Stimulated activated CD8-positive, alpha-beta memory T cell treated with anti-CD3 and anti-CD28 coated beads, Interleukin-2, amount 100 ng/mL, for 48 hours (primary cell): ENCODE results near the gene GIGYF2.

Source experiments
- DNase-seq, 2 donors: peaks; one replicate each; pipeline ENCODE4 v3.0.0-alpha.2; 2020; ENCODE audit warnings: low read depth in 2 of 2

Gene GIGYF2

DNA sequence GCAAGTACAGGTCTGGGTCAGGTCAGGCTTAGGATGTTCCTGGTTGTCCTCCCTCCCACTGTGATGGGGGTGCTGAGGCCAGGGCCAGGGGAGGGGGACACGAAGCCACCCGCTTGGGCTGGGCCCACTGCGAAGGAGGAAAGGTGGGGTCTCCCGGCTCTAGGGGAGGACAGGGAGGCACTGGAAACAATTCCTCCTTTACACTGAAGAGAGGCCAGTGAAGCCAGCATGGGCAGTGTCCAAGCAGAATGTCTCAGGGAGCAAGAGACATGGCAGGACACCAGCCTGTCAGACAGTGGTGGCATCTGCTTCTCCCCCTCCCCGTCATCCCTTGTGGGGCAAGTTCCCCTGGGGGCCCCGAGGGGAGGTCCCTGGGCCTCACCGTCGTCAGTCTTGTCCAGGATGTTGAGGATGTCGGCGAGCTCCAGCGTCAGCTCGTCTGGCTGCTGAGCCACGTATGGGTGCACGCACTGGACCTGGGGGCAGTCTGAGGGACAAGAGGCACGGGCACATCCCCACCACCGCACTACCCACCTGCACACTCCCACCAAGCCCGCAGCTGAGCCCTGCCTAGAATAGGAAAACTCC lies 183.7 kb downstream of the GIGYF2 start:
- DNase-seq: no peak

DNA sequence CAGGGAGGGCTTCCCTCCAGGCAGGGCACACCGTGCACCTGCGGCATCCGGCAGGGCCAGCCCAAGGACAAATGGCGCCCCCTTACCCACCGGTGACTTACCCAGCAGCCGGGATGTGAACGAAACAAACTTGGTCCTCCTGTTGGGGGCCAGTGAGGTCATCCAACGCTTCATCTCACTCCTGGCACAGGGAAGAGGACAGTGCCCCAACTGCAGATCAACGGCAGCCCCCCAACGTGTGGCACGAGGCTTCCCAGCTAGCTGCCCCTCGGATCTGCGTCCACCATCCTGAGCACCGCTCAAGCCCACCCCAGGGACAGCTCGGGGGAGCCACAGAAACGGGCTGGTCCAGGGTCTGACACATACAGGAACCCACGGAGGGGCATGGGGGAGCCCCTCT lies 185.0 kb downstream of the GIGYF2 start:
- DNase-seq: no peak

DNA sequence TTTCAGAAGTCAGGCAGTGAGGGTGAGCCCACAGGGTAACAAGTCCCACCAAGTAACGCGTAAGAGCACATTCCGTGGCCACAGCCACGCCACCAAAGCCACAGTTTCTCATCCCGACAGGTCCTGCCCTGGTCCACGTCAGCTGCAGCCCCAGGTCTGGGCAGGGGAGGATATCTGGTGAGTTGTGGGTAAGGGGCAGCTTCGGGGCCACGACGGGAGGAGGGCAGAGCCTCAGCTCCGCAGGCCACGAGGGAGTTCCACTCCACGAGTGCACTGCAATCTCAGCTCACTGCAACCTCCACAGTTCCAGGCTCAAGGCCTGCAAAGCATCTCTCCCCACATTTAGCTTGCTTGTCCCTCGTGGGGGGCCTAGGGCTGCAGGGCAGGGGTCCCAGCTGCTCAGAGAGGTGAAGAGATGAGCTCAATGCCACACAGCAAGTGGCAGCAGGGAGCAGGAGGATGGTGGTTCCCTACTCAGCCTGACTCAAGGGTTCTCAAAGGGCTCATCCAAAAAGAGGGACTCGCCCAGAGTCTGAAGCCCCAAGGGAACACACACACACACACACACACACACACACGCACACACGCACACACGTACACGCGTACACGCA lies 185.5 kb downstream of the GIGYF2 start:
- no peak for DNase-seq

DNA sequence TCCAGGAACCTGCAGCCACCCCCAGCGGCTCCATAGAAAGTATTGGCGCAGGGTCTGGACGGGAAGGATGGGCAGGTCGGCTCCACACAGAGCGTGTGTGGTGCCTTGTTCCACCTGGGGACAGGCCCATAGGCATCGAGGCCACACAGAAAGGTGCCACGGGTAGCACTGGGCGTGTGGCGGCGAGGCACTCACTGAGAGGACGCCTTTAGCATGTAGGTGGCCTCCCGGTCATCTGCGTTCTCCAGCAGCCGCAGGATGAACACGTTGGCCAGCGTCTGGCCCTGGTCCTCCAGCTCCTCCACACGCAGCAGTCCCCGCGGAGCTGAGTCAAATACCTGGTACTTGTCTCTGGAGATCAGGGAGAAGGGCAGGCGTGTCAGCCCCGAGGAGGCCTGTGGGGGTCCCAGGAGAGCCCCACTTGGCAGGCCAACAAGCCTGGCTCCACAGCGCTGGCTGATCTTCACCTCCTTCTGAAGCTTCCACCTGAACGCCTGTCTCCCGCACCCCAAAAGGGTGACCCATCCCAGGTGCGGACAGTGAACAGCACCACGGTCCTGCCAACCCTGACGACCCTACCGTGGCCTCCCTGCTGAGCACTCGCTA lies 186.1 kb downstream of the GIGYF2 start:
- DNase-seq: no peak

DNA sequence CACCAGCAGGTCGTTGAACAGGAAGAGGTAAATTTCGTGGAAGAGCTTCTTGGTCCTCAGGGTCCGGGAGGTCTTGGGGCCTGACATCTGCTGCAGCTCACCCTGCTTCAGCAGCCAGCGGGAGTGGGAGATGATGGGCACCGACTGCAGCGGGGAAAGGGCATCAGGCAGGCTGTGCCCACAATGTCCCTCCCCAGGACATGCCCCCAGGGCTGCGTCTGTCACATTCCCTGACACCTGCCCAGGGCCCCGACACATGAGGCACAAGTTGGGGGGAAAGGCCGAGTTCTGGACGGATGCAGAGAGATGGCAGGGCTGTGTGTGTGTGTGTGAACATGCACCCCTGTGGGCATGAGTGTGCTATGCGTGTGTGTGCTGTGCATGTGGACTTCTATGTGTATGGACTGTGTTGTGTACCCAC lies 186.9 kb downstream of the GIGYF2 start:
- no peak for DNase-seq

DNA sequence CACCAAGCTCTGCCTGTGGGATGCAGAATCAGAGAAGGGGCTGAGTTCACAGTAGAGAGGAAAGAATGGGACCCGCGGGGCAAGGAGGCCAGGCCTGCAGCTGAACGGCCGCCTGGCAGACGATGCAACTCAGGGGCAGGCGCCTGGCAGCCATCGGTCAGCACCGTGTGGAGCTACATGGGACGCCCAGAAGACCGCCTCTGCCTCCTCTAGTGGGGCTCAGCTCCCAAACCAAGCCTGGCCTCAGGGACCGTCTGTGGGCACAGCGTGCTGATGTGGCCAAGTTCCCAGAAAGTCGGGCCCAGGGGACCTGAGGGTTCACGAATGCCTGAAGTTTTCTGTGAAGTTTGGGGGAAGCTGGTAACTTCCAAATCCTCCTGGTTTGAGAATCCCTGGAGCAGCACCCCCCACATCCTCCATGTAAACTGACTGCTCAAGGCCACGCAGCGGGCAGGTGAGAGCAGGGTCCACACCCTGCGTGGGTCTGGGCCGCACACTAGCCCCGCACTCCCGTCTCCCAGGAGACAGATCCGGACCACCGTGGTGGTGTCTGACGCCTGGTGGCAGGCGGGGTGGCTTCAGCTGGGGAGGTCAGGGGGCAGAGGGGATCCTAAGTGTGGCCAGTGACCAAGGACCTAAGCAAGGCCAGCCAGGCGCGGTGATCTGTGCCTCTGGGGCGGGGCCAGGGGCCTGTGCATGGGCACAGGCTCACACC lies 187.6 kb downstream of the GIGYF2 start:
- DNase-seq: no peak

DNA sequence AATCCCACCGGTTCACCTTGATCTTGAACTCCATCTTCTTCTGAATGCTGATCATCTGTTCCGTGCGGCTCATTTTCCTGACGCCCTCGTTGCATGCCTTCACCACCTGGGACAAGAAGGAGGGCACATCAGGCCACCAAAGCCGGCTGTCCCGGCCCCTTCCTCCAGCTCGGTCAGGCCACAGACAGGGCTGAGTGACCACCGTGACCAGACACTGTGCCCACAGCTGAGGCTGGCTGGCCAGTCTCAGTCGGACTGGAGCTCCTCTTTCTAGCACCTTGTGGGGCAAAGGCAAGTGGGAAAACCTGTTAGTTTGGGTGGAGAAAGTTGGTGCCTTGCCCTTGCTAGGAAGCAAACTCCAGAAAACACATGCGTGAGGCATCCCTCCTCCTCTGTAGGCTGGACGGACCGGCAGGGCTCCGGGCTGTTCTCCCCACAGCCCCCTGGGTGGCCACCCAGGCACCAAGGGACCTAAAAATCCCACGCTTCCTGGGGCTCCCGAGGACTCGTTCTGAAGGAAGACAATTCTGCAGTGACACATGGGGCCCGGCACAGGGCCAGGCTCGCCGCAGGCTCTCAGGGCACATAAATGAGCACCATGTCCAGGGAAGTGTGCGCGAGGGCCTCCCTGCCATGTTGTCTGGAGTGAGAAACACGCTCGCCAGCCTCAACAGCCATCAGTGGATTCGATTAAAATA lies 188.3 kb downstream of the GIGYF2 start:
- no peak for DNase-seq

DNA sequence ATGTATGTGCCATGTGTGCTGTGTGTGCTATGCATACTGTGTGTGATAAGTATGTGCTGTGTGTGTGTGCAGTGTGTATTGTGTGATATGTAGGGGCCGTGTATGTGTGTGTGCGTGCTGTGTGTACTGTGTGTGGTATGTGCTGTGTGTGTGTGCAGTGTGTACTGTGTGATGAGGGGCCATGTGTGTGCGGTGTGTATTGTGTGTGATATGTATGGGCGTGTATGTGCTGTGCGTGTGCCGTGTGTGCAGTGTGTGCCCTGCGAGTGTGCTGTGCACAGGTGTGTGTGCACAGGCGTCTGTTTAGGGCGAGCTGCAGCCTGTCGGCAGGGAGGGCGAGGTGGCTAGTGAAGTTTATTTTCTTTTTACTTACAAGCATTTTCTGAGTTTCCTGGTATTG lies 189.0 kb downstream of the GIGYF2 start:
- DNase-seq: no peak

DNA sequence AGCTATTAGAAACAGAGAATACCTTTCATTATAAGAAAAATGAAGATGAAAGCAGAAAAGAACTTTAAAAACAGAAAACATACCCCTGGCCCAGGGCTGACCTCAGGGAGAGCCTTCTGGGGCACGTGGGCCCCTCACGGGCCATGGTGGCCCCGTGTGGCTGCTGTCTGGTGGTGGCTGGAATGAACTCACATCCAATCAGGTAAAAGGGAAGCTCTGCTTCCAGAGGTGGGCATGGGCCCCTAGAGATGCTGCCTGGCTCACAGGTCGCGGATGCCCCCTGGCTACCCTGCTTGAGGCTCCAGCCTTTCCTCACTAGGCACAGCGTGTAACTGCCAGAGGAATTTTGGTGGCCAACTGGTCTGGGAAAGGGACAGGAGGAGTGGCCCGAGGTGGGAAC lies 189.5 kb downstream of the GIGYF2 start:
- DNase-seq: no peak

DNA sequence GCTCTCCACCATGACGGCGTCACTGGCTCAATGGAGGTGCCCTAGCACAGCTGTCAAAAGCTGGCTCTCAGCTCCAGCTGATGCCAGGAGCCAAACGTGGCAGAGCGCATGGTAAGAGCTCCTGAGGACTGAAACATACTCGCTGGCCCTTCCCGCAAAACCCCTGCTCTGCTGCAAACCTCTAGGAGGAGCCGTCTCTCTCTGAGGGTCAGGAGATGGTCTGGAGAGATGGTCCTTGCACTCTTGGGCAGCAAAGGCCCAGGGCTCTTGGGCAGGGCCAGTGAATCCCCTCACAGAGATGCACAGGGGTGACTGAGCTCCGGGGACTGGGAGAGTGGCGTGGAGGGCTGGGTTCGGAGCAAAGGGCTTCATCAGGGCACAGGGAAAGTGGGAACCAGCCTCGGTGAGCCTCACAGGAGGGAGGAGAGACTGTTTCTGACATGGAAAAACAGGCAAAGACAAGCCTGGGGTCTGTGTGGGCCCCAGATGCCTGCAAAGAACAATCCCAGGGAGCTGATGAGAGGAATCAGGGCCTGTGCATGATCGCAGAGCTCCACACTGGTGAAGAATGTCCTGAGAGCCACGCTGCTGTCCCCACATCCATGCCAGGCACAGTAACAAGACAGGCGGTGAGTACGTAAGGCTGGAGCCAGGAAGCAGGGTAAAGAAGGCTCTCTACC lies 190.2 kb downstream of the GIGYF2 start:
- DNase-seq: no peak

DNA sequence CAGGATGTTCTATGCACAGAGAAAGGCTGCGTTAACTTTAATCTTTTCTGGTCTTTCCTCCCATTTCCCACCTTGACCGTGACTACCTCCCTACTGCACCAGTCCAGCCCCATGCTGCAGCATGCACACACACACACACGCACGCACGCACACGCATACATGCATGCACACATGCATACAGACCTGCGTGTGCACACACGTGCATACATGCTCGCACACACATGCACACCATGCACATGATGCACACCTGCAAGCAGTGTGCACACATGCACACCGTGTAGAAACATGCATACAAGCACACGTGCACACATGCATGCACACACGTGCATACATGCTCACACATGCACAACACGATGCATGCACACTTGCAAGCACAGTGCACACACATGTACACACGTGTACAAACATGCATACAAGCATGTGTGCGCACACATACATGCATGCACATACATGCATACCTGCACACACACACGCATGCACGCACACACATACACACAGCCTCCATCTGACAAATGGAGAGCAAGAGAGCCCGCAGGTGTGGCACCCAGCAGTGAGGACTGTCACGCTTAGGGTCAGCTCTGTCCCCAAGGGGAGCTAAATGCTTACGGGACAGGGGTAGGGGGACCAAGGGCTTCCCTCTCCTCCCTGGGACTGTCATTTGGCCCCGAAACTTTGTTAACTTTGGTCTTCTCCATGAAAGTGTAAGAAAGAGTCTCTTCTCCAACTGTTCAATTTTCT lies 191.1 kb downstream of the GIGYF2 start:
- DNase-seq: no peak

DNA sequence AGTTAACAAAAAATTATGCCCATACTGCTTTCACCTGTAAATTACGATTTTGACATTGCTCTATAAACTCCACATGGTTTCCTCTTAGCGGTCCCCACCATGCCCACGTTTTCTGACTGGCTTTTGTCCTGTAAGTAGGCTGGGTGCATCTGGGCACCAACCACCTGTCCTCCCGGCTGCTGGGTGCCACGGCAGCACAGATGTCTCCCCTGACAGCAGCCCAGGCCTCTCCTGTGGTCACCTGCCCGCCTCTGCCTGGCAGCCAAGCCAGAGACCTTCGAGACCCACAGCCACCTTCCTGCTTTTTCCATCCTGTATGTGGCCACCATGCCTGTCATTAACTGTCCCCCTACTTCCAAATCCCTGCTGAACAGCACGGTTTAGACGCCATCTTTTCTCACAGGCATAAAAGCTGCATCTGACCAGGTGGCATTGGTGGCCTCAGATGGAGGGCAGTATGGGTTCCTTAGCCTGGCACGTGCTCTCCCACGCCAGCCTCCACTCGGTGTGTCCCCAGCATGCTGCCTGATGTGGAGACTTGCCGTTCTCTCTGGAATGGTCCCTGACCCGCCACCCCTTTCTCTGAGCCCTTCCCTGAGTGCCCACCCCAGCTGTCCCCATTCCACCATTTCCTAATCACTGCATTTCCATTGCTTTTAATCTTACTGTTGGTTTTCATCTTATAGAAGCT lies 191.9 kb downstream of the GIGYF2 start:
- no peak for DNase-seq

DNA sequence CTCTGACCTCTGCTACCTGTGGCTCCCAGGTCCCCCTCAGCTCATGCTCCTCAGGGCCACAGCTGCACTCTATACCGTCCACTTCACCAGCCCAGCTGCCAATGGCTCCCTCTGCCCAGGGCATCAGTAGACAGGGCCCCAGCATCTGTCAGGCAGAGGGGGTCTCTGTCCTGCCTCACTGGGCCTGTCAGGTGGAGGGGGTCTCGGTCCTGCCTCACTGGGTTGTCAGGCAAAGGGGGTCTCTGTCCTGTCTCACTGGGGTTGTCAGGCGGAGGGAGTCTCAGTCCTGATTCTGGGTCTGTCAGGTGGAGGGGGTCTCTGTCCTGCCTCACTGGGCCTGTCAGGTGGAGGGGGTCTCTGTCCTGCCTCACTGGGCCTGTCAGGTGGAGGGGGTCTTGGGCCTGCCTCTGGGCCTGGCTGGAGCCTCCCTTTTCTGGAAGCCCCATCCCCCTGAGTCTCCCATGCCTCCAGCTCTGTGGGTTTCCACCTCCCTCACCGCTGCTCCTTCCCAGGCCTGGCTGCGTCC lies 192.8 kb downstream of the GIGYF2 start:
- no peak for DNase-seq

DNA sequence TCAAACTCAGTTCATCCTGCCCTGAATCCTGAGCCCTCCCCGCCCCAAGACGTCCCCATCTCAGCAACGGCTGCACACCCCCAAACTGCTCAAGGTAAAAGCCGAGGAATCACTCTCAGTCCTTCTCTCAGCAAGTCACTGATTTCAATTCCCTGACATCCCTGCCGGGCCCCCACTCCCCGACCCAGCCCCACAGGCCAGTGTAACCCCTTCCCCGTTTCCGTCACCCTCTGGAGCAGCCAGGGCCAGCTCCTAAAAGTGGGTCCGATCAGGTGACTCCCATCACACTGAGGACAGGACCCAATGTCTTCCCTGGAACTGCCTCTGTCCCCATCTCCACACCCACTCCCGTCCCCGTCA lies 193.4 kb downstream of the GIGYF2 start:
- no peak for DNase-seq

DNA sequence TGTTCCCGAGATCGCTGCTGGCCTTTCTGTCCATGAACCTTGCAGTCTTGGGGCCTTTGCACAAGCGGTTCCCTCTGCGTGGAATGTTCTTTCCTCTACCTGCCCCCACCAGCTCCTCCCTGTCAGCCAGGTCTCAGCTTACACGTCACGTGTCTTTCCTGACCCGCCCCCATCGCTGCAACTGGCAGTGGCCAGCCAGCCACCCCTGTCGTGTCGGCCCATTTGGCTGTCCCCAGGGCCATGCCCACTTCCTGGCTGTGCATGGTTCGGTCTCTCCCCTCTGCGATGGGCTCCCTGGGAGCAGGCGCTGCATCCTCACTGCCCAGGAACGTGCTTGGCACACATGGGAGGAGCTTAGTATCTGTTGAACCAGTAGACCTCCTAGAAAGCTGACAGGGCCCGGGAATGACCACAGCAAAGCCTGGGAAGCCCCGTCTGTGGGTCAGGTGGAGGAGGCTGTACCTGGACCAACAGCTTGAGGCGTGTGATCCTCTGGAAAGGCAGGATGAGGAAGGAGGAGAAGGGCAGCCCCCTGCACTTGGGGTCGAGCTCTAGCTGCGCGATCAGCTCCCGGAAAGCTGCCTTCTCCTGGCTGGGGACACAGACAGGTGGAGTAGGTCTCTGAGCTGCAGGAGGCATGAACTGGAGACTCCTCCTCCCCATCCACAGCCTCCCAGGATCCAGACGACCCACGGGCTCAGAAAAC lies 193.9 kb downstream of the GIGYF2 start:
- DNase-seq: no peak

DNA sequence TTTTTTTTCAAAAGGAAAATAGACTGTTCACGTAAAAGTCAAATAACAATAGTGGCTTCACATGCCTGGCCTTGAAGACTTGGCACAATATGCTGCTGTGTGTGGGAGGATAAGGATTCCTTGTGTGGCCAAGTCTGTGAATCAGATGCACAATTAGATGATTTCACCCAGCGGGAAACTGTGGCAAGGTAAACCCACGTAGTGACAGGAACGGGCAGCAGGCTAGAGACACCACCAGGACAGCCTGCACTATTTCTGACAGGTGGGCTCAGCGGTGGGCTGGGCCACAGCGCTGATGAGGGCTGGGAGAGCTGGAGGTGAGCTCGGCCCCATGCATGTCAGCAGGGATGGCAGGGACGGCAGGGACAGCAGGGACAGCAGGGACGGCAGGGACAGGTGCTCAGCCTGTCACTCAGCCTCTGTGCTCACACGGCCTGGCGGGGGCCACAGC lies 194.5 kb downstream of the GIGYF2 start:
- DNase-seq: no peak

DNA sequence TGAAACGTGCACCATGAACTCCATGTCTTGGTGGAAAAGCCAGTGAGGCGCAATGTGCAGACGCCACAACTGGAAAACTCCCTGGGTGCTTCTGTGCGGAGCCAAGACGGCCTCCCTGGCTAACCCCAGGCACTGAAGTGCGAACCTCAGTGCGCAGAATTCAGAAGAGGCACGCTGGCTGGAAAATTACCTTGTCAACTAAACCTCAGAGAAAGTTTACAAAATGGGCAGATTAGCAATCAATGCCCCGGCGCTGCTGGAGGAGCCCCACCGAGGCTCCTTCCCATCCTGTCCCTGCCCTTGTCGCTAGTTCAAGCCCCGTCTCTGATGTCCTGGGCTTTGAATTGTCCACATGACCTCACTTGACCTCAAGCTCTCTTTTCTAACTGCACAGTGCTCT lies 195.1 kb downstream of the GIGYF2 start:
- DNase-seq: no peak

DNA sequence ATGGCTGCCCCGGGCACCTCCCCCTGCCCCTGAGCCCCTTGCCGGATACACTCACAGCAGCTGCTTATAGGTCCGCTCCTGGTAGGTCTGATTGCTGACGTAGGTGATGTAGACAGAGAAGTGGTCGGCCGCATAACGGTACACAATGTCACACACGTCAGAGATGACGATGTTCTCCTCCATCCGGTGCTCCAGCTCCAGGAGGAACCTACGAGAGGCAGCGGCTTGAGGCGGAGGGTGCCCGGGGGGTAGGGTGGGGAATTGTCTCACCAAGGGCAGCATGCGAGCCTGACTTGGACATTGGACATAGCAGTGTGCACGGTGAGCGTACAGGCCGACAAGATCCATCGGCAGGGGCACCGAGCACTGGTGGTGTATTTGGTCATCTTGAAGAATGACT lies 195.7 kb downstream of the GIGYF2 start:
- DNase-seq: no peak

DNA sequence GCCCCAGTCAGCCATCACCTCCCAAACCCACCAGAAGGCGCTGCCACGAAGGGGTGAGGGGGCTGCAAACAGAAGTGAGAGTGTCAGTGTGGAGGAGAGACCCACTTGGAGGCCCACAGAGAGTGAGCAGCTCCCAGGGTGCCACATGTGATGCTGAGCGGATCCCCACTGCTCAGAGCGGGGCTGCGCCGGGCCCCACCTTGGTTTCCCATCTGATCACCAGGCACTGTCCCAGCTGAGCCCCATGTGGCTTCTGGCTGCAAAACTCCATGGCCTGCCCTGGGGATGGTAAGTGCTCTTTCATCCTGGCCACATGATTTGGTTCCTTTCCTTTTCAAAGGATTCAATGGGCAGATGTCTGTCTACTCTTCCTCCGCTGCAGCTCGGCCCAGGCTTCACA lies 196.7 kb downstream of the GIGYF2 start:
- no peak for DNase-seq

DNA sequence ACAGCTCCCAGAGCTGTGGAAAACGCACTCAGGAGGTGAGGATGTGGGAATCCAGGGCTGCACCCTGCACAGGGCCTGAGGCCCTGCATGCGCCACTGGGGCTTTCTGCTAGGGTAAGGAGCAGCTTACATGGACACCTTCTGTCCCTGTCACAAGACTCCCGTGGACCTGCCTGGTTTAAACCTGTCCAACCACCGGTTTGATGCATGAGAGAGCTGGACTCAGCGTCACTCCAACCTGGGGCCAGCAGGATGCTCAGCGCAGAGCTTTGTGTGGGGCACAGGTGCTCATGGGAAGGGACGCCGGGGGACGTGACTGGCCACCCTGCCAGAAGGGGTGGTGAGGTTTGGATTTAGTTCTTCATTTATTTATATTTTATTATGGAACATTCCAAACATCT lies 197.1 kb downstream of the GIGYF2 start:
- no peak for DNase-seq
